Astrocyte of the hippocampus (primary cell): Measurements from ENCODE around the gene SRMS.

Experiments used
- DNase-seq: peaks from one replicate; pipeline ENCODE4 v3.0.0; 2011; ENCODE audit warnings: low read depth, low spot score

Gene SRMS, protein sequence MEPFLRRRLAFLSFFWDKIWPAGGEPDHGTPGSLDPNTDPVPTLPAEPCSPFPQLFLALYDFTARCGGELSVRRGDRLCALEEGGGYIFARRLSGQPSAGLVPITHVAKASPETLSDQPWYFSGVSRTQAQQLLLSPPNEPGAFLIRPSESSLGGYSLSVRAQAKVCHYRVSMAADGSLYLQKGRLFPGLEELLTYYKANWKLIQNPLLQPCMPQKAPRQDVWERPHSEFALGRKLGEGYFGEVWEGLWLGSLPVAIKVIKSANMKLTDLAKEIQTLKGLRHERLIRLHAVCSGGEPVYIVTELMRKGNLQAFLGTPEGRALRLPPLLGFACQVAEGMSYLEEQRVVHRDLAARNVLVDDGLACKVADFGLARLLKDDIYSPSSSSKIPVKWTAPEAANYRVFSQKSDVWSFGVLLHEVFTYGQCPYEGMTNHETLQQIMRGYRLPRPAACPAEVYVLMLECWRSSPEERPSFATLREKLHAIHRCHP

GRCh38 chr20:63547725-63548480 lies at the start of gene SRMS:
SRMS (minus strand) TSS chr20:63547749; CDS start chr20:63547463, 286 bp downstream.
- DNase-seq: no peak

DNA sequence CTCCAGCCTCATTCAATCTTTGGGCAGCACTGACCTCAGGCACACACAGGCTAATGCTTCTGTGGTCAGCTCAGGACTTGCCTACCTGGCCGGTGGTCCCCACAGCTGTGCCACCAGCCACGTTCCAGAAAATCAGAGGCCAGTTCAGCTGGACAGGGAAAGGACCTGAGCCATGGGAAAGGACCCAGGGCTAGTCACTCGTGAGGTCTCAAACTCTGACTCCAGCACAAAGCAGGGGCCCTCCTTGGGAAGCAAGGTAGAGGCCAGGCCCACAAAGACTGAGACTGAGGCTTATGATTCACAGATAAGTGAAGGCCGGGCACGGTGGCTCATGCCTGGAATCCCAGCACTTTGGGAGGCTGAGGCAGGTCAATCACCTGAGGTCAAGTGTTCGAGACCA lies 48.9 kb upstream of the SRMS start:
- no peak for DNase-seq

DNA sequence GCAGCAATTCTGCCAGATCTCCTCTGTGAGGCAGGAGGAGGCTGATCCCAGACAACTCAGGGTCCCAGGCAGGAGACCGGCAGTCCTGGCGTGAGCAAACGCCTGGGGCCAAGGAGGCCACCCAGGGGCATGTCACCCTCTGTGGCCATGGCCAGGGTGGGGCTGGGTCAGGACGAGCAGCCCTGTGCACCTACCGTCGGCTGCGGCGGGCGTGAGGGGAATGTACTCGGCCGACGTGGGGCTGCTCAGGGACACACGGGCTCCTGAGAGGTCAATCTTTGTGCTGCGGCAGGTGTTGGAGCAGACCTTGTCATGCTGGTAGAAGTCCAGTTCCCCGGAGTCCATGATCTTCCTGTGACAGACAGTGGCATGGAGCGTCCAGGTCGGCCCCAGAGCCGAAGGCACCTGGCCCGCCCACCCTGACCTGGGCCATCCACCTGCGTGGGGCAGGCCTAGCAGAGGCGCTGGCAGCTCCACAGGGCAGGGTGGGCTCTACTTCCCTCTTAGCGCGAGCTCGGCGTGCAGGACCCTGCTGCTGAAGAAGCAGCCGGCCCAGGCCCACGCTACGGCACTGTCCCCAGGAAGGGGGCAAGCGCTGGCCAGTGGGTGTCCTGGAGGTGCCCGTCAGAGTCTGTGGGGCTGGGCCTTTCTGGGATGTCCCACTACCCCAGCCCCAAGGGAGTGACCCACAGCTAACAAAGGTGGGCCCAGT lies 48.0 kb upstream of the SRMS start:
- no peak for DNase-seq

DNA sequence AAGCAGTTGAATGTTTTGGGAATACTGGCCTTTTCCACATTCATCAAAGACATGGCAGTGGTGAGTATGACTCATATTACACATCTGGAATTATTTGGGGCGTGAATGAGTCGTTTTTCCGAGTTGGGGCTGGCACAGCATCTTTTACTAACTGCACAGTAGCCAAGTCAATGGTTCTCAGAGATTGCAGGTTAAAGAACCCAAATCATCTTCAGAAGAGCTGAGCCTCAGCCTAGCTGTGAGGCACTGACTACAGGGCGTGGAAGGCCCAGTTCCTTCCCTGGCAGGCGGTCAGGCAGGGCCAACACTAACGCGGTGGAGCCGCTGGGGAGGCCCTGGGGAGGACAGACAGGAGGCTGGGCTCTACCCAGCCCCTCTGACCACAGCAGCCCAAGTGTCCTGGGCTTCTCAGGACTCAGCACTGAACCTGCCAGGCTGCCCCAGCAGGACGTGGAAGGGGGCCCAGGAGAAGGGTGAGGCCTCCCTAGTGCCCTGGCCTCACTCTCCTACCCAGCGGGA lies 46.6 kb upstream of the SRMS start:
- DNase-seq: peak; percentile 14

- DNase-seq: no peak
Measured at GRCh38 chr20:63592661-63593060, 45.1 kb upstream of the SRMS start.

- no peak for DNase-seq
Measured at GRCh38 chr20:63591786-63592355, 44.3 kb upstream of the SRMS start.

GRCh38 chr20:63591147-63591533 lies 43.6 kb upstream of the SRMS start:
- no peak for DNase-seq

GRCh38 chr20:63590218-63591146 lies 42.9 kb upstream of the SRMS start:
- DNase-seq: no peak

GRCh38 chr20:63589261-63590217 lies 42.0 kb upstream of the SRMS start:
- DNase-seq: no peak

- no peak for DNase-seq
Measured at GRCh38 chr20:63588641-63589041, 41.1 kb upstream of the SRMS start.

DNA sequence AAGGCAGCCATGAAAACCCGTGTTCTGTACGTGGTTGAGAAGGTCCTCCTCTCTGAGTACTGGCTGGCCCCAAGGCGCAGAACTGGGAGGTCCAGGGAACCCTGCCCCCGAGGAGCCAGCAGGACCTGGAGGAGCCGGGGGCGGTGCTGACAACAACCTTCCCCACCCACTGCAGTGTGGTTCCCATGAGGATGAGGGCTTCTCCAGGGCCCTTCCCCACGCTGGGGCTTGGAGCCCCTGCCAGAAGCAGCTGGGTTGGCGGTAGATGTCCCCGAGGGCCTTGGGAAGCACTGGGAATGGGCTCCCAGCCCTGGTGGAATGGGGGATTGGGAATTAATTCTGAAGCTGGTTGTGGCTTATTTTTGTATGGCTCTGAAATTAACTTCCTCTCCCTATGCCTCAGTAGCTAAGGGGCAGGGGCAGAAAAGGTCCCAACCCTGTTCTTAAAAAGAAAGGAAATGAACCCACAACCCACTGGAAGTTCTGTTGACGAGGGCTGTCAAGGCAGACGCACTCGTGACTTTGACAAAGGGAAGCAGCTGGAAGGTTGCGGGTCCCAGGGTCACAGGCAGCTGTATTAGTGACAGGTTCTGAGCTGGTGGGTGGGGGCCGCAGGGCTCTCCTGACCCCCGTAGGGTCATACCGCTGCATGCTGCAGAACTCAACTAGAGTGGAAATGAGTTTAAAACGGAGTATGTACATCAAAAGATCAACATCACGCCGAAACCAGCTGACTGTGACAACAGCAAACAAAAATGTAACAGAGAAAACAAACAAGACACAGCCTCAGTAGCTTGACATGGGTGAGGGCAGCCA lies 40.4 kb upstream of the SRMS start:
- no peak for DNase-seq

DNA sequence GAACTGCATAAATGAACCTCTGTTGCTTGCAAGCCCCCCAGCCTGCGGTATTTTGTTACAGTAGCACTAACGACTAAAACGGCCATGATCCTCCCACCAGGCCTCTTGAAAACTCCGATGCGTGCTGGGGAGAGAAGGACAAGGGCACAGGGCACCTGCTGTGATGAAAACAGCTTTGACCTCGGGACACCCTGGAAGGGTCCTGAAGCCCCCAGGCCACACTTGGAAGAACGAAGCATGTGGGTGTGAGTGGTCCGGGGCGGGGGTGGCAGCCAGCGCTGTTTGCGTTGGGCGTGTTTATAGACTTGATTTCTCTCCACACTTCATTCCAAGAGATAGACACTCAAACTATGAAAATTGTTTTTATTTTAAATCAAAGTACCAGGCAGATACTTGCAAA lies 39.7 kb upstream of the SRMS start:
- DNase-seq: no peak

DNA sequence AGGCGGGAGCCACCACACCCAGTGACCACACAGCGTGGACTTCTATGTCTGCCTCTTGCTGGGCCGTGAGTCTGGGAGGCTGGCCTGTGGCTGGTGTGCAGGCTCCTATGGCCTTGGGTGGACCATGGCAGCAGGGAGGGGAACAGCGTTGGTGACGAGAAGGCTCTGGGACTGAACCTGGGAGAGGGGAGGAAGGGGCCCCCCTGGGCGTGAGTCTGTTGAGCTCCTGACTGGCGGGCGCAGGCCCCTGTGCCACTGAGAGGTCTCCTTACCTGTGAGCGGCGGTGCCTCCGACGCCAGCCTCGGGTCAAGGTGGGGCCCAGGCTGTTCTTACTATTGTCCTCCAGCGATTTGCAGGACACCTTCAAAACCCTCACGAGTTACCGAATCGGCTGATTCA lies 39.2 kb upstream of the SRMS start:
- DNase-seq: no peak

- no peak for DNase-seq
Measured at GRCh38 chr20:63585616-63586565, 38.3 kb upstream of the SRMS start.

DNA sequence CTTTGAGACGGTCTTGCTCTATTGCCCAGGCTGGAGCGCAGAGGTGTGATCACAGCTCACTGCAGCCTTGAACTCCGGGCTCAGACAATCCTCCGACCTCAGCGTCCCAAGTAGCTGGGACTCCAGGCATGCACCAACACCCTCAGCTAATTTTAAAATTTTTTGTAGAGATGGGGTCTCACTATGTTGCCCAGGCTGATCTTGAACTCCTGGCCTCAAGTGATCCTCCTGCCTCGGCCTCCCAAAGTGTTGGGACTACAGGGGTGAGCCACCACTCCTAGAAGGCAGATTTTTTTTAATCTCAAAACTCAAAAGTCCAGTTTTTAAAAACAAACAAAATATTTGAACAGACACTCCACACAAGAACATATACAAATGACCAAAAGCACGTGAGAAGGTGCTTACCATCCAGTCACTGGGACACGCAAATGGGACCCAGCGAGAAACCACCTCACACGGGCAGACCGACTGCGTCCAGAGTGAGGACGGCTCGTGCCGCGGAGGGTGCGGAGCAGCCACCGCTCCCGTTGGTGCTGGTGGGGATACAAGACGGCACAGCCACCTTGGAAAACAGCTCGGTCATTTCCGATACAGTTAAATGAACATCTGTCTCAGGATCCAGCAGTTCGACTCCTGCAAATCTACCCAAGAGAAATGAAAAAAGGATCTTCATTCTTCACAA lies 35.0 kb upstream of the SRMS start:
- DNase-seq: no peak

- peak; percentile 67 for DNase-seq
Measured at GRCh38 chr20:63580796-63581461, 33.4 kb upstream of the SRMS start.
